Left lobe of liver (tissue), 2 donors: ENCODE data around the gene SH3PXD2A. TPM values are rescaled to one million over a fixed set of nuclear protein-coding genes. Genes with fewer than 3 reads are reported as not detected.
A peak's percentile ranks its signal among the peaks of the same experiment; 100 is the strongest.

ENCODE experiments used
- ATAC-seq: fragments of 200-7000 bp; cut with Tn5 transposase; one replicate; pipeline ENCODE4 v1.9.1; 2020; ENCODE audit warnings: mild to moderate bottlenecking, moderate library complexity
- DNase-seq: peaks from one replicate; pipeline ENCODE4 v3.0.0-alpha.2; 2020; ENCODE audit warnings: low spot score
- total RNA-seq: library from RNA; stranded (reverse); gene quantifications from one replicate; pipeline ENCODE4 v1.2.1, GENCODE V29; 2021
- donor health status: DM: no; HTN: no; CAD: no; lungs with moderate emphysema.
- donor health status: DM: no; HTN: yes; CAD: no.

The SH3PXD2A gene
- total RNA-seq, 1 donor from 2014 or later, result 43.5 TPM

- DNase-seq (no peak), ATAC-seq (no peak)
Observed at GRCh38 chr10:103836273-103836672, 19.1 kb downstream of the SH3PXD2A start.

DNA sequence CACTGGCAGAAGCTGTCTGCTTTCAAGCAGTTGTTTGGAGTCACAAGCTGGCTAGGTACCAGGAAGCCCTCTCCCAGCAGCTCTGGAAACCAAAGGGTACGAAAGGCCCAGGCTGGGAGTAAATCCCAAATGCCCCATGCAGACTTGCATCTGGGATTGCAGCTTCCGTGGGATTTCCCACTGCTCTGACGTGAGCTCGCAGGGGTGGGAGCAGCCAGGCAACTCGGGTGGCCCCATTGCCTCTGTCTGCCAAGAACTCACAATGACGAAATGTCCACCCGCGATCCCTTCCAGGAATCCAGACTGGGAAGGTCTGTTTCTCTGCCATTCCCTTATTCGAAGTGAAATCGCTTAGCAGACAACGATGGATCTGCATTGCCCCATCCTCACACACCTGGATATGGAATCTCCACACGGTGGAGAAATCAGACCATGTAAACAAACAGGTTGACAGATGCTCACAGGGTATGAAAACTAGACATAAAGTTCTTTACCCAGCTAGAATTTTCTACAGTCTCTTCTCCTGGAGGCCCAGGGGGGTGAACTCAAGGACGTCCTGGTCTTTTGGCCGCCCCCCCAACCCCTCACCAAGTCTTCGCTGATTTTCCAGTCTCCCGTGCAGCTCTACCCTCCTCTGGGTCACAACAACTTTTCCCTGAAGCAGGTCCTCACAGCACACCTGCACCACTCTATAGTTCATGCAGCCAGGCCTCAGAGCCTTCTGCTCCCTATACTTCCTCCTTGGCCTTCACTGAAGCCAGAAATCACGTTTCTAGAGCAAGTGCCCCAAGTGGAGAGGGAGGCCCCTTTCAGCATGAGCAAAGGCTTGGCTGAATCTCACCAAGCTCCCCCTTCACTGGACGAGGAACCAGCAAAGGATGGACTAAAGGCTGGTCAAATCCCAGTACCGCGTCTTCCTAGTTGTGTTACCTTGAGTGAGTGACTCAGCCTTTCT lies 20.0 kb downstream of the SH3PXD2A start:
- ATAC-seq, result peak; percentile 75
- DNase-seq, result peak; percentile 57

- DNase-seq (no peak), ATAC-seq (peak; percentile 9)
Observed at GRCh38 chr10:103834436-103835095, 20.8 kb downstream of the SH3PXD2A start.

- DNase-seq, result no peak
- ATAC-seq, result peak; percentile 70
Observed at GRCh38 chr10:103833731-103834365, 21.5 kb downstream of the SH3PXD2A start.

DNA sequence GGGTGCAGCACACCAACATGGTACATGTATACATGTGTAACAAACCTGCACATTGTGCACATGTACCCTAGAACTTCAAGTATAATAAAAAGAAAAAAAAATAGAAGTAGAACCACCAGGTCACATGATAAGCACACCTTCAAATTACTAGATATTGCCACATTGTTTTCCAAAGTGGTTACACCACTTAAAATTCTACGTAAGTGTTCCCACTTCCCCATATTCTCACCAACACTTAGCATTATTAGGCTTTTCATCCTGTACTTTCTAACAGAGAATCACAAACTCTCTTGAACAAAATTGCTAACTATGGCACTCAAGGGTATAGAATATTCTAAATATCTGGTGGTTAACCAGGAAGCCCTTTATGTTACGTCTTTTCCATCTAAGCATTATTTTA lies 22.6 kb downstream of the SH3PXD2A start:
- ATAC-seq (no peak), DNase-seq (no peak)

DNA sequence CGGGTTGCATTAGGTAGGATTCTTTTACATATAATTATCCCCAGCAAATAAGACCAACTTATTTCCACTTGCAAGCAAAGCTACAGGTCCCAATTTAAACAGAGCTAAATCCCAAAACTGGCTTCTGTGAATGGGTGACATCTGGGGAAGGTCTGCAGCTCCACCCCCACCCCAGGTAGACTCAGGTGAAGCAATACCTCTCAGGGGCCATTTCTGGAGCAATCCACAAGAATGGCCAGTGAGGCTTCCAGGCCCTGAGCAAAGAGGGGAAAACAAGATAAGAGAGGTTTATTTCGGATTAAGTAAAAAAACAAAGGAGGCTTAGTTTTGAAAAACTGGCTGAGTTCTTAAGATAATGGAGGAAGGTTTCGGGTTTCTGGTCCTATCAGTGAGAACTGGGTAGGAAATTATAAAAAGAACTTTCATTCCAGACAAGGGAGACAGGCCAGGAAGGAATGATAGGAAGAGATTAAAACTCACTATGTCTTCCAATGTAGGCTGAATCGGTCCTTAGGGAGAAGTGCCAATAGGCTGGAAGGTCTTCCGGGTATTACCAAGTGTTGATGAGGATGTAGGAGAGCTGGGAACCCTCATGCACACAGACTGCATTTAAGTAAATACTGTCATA lies 25.4 kb downstream of the SH3PXD2A start:
- ATAC-seq (peak; percentile 28), DNase-seq (no peak)

- no peak for ATAC-seq
- DNase-seq, result no peak
Observed at GRCh38 chr10:103829278-103829677, 26.1 kb downstream of the SH3PXD2A start.

DNA sequence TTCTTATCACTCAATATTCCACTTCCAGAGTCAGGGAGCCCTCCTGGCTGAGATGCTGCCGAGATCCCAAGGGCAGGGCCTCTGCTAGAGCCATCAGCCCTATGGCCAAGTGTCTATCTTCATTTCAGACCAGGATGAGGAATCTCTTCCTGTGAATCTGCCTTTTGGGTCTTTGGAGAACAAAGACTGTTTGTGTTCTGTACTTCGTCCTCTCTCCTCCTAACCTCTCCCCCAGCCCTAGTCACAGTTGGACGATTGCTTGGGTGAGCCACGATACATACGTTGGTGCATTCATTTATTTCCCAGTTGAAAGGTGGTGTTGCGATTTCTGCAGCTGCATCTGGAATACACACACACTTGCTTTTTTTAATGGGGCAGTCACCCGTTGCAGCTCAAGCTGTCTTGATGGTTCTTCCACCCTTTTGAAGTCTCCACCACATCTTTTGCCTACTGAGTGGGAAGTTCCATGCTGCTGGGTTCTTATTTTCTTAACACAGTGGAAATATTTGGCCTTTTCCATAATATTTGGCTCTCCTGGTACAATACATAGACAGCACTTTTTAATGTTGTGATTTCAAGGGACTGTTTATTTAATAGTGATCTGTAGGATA lies 26.7 kb downstream of the SH3PXD2A start:
- no peak for DNase-seq
- ATAC-seq, result no peak

GRCh38 chr10:103828107-103828506 lies 27.3 kb downstream of the SH3PXD2A start:
- ATAC-seq (no peak), DNase-seq (no peak)

GRCh38 chr10:103826885-103827284 lies 28.5 kb downstream of the SH3PXD2A start:
- ATAC-seq (no peak), DNase-seq (no peak)

DNA sequence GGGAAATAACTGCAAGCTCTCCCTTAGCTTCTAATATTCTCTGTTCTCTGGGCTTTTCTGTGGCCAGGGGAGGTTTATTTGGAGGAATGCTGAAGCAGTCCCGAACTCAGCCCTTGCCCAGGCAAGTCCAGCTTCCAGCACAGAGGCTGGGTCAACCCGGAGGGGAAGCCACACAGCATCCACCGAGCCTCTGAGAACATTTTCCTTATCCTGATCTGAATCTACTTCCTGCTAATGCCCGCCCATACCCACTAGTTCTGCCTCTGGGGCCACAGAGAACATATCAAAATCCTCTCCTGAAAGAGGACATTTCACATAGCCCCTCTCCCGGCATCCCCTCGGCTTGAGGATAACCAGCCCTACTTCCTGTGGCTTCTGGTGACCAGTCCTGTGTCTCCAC lies 31.1 kb downstream of the SH3PXD2A start:
- DNase-seq (no peak), ATAC-seq (no peak)

DNA sequence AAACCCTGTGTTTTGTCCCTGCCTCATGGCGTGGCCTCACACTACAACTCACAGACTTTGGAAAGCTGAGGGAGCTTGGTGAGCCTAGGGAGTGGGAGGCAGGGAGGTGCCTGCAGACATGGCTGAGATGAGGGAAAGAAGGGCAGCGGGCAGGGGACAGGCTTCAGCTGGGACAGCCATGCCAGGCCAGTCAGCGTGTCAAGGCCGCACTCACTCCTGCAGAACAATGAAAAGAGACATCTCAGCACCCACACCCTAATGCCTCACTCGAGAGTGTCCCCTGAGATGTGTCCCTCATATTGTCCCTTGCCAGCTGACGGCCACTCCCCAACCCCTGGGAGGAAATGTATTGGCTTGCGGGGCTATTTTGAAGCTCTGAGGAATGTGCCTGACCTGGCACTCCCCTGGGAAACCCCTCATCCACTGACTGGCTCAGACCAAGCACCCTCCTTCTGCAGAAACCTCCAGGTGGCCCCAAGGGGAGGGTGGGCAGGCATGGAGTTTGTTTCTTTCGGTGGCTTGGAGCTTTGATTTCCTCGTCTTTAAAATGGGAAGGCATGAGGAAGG lies 31.6 kb downstream of the SH3PXD2A start:
- no peak for ATAC-seq
- DNase-seq, result no peak

DNA sequence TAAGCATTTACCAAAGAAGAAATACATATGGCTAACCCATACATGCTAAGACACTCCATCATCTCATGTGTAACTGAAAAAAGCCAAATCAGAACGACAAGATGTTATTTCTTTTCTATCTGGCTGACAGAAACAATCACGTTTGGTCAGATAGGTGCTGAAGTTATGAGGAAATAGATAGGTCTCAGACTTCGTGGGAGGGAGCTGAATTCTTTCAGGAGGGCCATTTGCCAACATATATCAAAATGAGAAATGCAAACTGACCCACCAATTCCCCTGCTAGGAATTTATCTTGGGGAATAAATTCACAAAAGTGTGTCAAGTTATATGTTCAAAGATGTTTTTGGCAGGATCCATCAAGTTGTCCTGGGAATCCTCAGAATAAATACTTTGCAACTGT lies 32.6 kb downstream of the SH3PXD2A start:
- ATAC-seq, result no peak

GRCh38 chr10:103822107-103822716 lies 33.2 kb downstream of the SH3PXD2A start:
- DNase-seq (no peak), ATAC-seq (no peak)

More for the DNA sequence above, 32.6 kb downstream of the SH3PXD2A start:
- no peak for DNase-seq

DNA sequence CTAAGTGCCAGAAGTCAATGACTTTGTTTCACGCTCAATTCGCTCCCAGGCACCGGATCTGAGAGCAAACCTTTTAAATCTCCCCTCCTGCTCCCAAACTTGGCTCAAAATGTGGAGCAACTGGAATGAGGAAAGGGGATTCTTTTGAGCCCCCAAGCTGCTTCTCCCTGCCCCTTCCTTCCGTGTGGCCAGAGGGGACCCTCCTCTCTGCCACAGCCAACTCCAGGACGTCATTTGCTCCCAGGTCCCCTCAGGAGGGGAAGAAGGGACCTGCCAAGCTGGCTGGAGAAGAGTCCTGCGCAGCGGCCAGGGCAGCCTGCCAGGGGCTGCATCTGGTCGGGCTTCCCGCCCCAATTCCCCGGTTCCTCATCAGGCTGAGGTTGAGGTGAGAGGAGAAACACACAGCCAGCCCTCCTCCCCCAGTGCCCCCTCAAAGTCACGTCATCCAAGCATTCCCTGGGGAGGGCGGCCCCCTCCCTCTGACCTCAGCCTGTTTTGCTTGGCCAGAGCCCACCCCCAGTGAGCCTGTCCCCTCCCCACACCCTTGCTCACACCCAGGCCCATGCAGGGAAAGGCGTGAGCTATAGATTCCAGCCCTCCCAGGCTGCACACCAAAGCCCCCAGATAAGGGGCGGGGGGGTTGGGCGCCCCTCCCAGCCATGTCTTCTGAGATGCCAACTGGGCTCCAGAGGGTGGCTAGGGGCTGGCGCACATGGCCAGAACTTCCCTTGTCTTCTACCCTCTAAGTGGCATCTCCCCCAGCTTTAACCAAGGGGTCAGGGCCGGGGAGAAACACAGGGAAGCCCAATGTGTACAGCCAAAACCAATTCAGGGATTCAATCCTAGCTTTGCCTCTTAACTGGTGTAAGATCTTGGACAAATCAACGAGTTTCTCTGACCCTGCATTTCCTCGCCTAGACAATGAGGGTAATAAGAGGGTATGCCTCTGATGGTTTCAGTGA lies 35.0 kb downstream of the SH3PXD2A start:
- DNase-seq (no peak), ATAC-seq (peak; percentile 61)

DNA sequence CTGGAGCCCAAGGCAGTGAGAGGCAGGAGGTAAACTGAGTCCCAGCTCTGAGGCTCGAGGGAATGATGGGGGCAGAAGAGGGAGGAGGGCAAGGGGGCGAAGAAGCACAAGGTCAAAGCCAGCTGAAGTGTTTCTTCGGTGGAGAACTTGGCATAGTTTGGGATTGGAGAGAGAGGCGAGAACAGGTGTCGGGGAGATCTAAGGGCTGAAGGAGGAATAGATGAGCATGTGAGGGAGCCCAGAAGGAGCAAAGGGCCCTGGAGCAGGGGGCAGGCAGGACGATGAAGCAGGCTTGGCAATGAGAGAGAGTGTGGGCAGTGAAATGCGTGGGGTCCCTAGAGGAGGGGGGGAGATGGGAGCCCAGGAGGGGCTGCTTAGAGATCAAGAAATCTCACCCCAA lies 35.9 kb downstream of the SH3PXD2A start:
- DNase-seq (no peak), ATAC-seq (no peak)

GRCh38 chr10:103818765-103819374 lies 36.5 kb downstream of the SH3PXD2A start:
- ATAC-seq (peak; percentile 76), DNase-seq (no peak)

DNA sequence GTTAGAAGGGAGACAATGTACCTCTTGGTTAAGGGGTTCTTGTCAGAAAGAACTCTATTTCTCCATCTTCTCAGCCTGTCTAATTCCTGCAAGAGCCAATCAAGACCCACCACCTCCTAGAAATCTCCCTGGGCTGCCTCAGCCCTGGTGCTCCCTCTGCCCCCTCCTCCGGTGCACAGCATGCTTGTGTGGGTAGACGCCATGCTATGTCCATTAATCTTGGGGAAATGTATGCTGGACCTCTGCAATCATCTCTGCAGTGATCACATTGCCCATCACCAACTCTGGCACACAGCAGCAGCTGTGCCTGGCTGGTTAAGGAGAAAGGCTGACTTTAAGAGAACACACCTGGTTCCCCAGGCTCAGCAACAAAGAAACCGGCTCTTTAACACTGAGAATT lies 37.3 kb downstream of the SH3PXD2A start:
- DNase-seq, result no peak

More for the DNA sequence above, 37.3 kb downstream of the SH3PXD2A start:
- peak; percentile 22 for ATAC-seq
